Measurements from ENCODE around the gene C14orf93. TPM values are rescaled to one million over a fixed set of nuclear protein-coding genes. Genes with fewer than 3 reads are reported as not detected.

The C14orf93 gene
- total and polyA plus RNA-seq, 9 of the 15 experiments (the other 6 are each of a cell fraction or from before 2014, with no cell fraction given): 2.2 to 22.4 (median 16.1) TPM

GRCh38 chr14:23034498-23035302 lies 24.8 kb upstream of the C14orf93 start, which contains the start of gene PSMB5 (continued):
- TF ChIP-seq RNF219 (CRISPR knock-in tag; IDR thresholded peaks at IDR 0.05) (no peak), HLTF (IDR thresholded peaks at IDR 0.05) (no peak), THRAP3 (IDR thresholded peaks at IDR 0.05; ENCODE audit: borderline replicate concordance) (no peak), ZNF57 (CRISPR knock-in tag; IDR thresholded peaks at IDR 0.05) (no peak), ZFP36 (IDR thresholded peaks at IDR 0.05; ENCODE audit: low read depth, low read length, partially characterized antibody) (no peak), KLF1 (tag; IDR thresholded peaks at IDR 0.05) (no peak), ASH1L (IDR thresholded peaks at IDR 0.05; ENCODE audit: borderline replicate concordance, low read depth, partially characterized antibody) (peak; percentile 81), HMG20A (CRISPR knock-in tag; conservative IDR thresholded peaks at IDR 0.05) (no peak), TSC22D4 (tag; IDR thresholded peaks at IDR 0.05) (no peak), MEF2D (tag; conservative IDR thresholded peaks at IDR 0.05; ENCODE audit: low read depth) (peak; percentile 66; the same call in 1 of the 2 replicates), REST (IDR thresholded peaks at IDR 0.05; ENCODE audit: borderline replicate concordance) (no peak), REST (CRISPR knock-in tag; IDR thresholded peaks at IDR 0.05; ENCODE audit: low read depth) (0 out of 2 replicates have a peak, but pooled peaks have one; percentile 59), NFE2L1 (tag; IDR thresholded peaks at IDR 0.05; ENCODE audit: borderline replicate concordance, low read depth) (no peak), ZNF444 (CRISPR knock-in tag; IDR thresholded peaks at IDR 0.05) (no peak), MTF1 (CRISPR knock-in tag; IDR thresholded peaks at IDR 0.05; ENCODE audit: borderline replicate concordance) (no peak), NBN (IDR thresholded peaks at IDR 0.05; ENCODE audit: low read depth) (no peak)
- TF ChIP-seq, protein P1, sequence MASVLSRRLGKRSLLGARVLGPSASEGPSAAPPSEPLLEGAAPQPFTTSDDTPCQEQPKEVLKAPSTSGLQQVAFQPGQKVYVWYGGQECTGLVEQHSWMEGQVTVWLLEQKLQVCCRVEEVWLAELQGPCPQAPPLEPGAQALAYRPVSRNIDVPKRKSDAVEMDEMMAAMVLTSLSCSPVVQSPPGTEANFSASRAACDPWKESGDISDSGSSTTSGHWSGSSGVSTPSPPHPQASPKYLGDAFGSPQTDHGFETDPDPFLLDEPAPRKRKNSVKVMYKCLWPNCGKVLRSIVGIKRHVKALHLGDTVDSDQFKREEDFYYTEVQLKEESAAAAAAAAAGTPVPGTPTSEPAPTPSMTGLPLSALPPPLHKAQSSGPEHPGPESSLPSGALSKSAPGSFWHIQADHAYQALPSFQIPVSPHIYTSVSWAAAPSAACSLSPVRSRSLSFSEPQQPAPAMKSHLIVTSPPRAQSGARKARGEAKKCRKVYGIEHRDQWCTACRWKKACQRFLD (CRISPR knock-in tag; IDR thresholded peaks at IDR 0.05): peak; percentile 77; the same call in 1 of the 2 replicates
